ENCODE results near the gene MAPK6.

The MAPK6 gene

GRCh38 chr15:52060501-52060900 is 41.5 kb downstream of the MAPK6 start:
- DNase-seq (ENCODE audit: low read depth): no peak
- TF ChIP-seq, protein P1, sequence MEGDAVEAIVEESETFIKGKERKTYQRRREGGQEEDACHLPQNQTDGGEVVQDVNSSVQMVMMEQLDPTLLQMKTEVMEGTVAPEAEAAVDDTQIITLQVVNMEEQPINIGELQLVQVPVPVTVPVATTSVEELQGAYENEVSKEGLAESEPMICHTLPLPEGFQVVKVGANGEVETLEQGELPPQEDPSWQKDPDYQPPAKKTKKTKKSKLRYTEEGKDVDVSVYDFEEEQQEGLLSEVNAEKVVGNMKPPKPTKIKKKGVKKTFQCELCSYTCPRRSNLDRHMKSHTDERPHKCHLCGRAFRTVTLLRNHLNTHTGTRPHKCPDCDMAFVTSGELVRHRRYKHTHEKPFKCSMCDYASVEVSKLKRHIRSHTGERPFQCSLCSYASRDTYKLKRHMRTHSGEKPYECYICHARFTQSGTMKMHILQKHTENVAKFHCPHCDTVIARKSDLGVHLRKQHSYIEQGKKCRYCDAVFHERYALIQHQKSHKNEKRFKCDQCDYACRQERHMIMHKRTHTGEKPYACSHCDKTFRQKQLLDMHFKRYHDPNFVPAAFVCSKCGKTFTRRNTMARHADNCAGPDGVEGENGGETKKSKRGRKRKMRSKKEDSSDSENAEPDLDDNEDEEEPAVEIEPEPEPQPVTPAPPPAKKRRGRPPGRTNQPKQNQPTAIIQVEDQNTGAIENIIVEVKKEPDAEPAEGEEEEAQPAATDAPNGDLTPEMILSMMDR (IDR thresholded peaks at IDR 0.05; ENCODE audit: insufficient read depth, low read depth, low read length, missing control alignments): no peak
- no peak overlapping the region for H3K4me3 ChIP-seq (ENCODE audit: low read depth, low read length)

DNA sequence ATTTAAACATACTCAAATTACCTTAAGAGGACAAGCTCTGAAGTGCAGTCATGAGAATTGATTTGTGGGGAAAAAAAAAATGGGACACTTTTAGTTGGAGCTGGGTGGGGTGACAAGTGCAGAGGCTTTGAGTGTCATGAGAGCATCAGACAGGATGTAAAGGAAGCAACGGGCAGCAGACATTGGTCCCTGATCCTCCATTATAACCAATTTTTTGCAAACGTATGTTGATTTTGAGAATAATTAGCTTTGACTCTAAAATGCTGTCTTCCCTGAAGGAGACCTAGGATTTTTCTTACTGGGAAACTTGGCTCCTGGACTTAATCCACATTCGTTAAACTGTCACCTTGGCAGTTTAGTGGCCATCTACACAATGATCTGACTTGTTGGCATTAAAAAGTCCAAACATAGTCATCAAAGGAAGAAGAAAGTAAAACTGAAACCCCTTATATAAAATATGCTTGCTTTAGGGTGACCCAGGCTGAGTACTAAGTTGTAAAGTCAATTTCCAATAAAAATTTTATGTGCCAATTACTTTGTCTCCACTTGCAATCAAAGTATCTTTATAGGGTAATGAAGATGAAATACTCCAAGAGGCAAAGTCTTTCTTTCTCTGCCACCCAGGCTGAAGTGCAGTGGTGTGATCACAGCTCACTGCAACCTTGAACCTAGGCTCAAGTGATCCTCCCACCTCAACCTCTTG is 48.0 kb downstream of the MAPK6 start:
- TF ChIP-seq, protein P1 (IDR thresholded peaks at IDR 0.05; ENCODE audit: insufficient read depth, low read depth, low read length, missing control alignments): no peak
- DNase-seq (ENCODE audit: low read depth): no peak
- H3K4me3 ChIP-seq (ENCODE audit: low read depth, low read length): no peak overlapping the region

- DNase-seq (ENCODE audit: low read depth): no peak
- TF ChIP-seq, protein P1 (IDR thresholded peaks at IDR 0.05; ENCODE audit: insufficient read depth, low read depth, low read length, missing control alignments): no peak
- no peak overlapping the region for H3K4me3 ChIP-seq (ENCODE audit: low read depth, low read length)
Observed at GRCh38 chr15:52067545-52067926, 48.5 kb downstream of the MAPK6 start.

DNA sequence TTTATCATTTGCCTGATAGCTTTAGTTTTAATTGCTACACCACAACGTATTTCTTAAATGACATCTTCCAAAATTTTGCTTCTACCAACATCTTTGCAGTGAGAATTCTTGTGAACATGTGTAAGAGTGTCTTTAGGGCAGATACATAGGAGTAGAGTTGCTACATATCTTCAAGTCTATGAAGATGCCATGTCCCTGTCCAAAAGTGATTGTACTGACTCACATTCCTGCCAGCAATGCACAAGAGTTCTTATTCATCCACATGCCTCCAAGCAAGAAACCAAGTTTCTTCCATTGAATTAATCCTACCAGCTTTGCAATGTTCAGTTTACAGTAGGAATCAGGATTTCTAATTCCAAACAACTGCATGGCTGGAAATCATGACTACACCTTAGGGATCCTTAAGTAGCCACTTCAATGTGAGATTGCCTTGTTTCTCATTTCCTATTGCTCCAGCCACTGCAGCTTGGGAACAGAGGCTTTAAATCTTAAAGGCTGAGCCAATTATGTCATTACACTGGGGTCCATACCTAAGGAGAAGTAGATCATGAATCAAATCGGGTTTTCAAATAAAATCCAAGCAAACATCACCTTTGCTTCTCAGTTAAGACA is 49.1 kb downstream of the MAPK6 start:
- H3K4me3 ChIP-seq (ENCODE audit: low read depth, low read length): no peak overlapping the region
- TF ChIP-seq, protein P1 (IDR thresholded peaks at IDR 0.05; ENCODE audit: insufficient read depth, low read depth, low read length, missing control alignments): no peak
- DNase-seq (ENCODE audit: low read depth): no peak

GRCh38 chr15:52069559-52069958 is 50.5 kb downstream of the MAPK6 start:
- TF ChIP-seq, protein P1 (IDR thresholded peaks at IDR 0.05; ENCODE audit: insufficient read depth, low read depth, low read length, missing control alignments): no peak
- no peak for DNase-seq (ENCODE audit: low read depth)
- H3K4me3 ChIP-seq (ENCODE audit: low read depth, low read length): no peak overlapping the region

- no peak for DNase-seq (ENCODE audit: low read depth)
- TF ChIP-seq, protein P1 (IDR thresholded peaks at IDR 0.05; ENCODE audit: insufficient read depth, low read depth, low read length, missing control alignments): no peak
- no peak overlapping the region for H3K4me3 ChIP-seq (ENCODE audit: low read depth, low read length)
Observed at GRCh38 chr15:52071570-52071969, 52.6 kb downstream of the MAPK6 start.
